MM.1S (cell line): ENCODE measurements around the gene CES4A.
"Not testable (repeated sequence)": the region's sequence is repeated elsewhere in the genome, so short reads cannot be mapped to it uniquely, and the experiment has no call there.

ENCODE experiments used
- DNase-seq: peaks from one replicate; pipeline ENCODE4 v3.0.0-alpha.2; 2015
- H2AFZ ChIP-seq: fragments of 300-600 bp; sonication (generic); 2 replicates; pipeline ENCODE4 v1.6.0; 2016; ENCODE audit warnings: antibody characterized with exemption, low read length
- H3F3A ChIP-seq: fragments of 300-600 bp; sonication (generic); 2 replicates; pipeline ENCODE4 v1.6.1; 2016; ENCODE audit warnings: mild to moderate bottlenecking, antibody characterized with exemption, low read length, moderate library complexity, mixed read lengths; ENCODE audit not compliant: insufficient read depth
- H3K27ac ChIP-seq: fragments of 300-600 bp; sonication (generic); 2 replicates; pipeline ENCODE4 v1.5.1; 2016; ENCODE audit warnings: mild to moderate bottlenecking, low read length
- H3K27me3 ChIP-seq: fragments of 300-600 bp; sonication (generic); replicated peaks from 2 replicates; pipeline ENCODE4 v1.6.0; 2016; ENCODE audit warnings: low read length; ENCODE audit not compliant: insufficient read depth
- H3K36me3 ChIP-seq: fragments of 300-600 bp; sonication (generic); replicated peaks from 2 replicates; pipeline ENCODE4 v1.6.1; 2016; ENCODE audit warnings: mild to moderate bottlenecking, low read length, mixed read lengths; ENCODE audit not compliant: insufficient read depth
- H3K4me1 ChIP-seq: fragments of 300-600 bp; sonication (generic); 2 replicates; pipeline ENCODE4 v1.6.1; 2016; ENCODE audit warnings: low read length, mixed read lengths
- H3K4me2 ChIP-seq: fragments of 300-600 bp; sonication (generic); 2 replicates; pipeline ENCODE4 v1.6.0; 2016; ENCODE audit warnings: low read depth, low read length
- H3K4me3 ChIP-seq: fragments of 300-600 bp; sonication (generic); 2 replicates; pipeline ENCODE4 v1.5.1; 2016; ENCODE audit warnings: low read length, mixed read lengths
- H3K79me2 ChIP-seq: fragments of 300-600 bp; sonication (generic); 2 replicates; pipeline ENCODE4 v1.6.1; 2016; ENCODE audit warnings: mixed run types, low read length, mixed read lengths
- H3K9ac ChIP-seq: fragments of 300-600 bp; sonication (generic); 2 replicates; pipeline ENCODE4 v1.6.1; 2016; ENCODE audit warnings: low read length, mixed read lengths
- H3K9me2 ChIP-seq: fragments of 300-600 bp; sonication (generic); replicated peaks from 2 replicates; pipeline ENCODE4 v1.6.1; 2016; ENCODE audit warnings: mild to moderate bottlenecking, low read length, mixed read lengths; ENCODE audit not compliant: insufficient read depth
- H3K9me3 ChIP-seq: fragments of 300-600 bp; sonication (generic); replicated peaks from 2 replicates; pipeline ENCODE4 v1.6.1; 2016; ENCODE audit warnings: mild to moderate bottlenecking, low read length, mixed read lengths; ENCODE audit not compliant: insufficient read depth
- H4K20me1 ChIP-seq: fragments of 300-600 bp; sonication (generic); 2 replicates; pipeline ENCODE4 v1.6.1; 2016; ENCODE audit warnings: mild to moderate bottlenecking, low read length, moderate library complexity, mixed read lengths; ENCODE audit not compliant: insufficient read depth
- EZH2 ChIP-seq: fragments of 300-600 bp; sonication (generic); optimal IDR thresholded peaks from 2 replicates; pipeline ENCODE3; 2017; ENCODE audit warnings: low read depth, mild to moderate bottlenecking, antibody characterized with exemption, low read length, mixed read lengths
- EZH2phosphoT487 ChIP-seq: fragments of 300-600 bp; sonication (generic); IDR thresholded peaks from 2 replicates; pipeline ENCODE4 v1.6.1; 2018; ENCODE audit warnings: antibody characterized with exemption, low read length
- TF ChIP-seq, protein P1 (sequence below): fragments of 300-600 bp; sonication (generic); IDR thresholded peaks from 2 replicates; pipeline ENCODE4 v1.5.1; 2016; ENCODE audit warnings: antibody characterized with exemption, low read length, mixed read lengths

The CES4A gene

DNA sequence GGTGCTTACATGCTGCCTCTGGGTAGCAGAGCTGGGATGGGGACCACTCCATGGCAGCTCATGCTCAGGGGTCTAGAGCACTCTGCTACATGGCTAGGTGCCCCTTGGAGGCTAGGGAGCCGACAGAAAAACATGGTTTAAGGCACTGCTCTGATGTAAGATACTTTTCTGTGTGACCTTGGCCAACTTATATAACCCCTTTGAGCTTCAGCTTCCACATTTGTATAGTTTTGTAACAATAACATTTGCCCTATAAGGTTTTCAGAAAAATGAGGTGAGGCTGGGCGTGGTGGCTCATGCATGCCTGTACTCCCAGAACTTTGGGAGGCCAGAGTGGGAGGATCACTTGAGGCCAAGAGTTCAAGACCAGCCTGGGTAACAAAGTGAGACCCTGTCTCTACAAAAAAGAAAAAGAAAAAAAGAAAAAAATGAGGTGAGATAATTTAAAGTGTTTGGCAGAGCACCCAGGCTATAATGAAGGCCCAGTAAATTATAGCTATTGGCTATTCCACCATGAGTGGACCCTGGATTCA lies 3.2 kb downstream of the CES4A start:
- Histone ChIP-seq H3K9me2 (no peaks in the 10 kb centered on the region), H3K9ac (no peak overlapping the region), H4K20me1 (no peaks in the 10 kb centered on the region), H3K4me2 (no peak overlapping the region), H3F3A (no peaks in the 10 kb centered on the region), H2AFZ (no peak overlapping the region), H3K4me3 (no peak overlapping the region), H3K4me1 (no peaks in the 10 kb centered on the region), H3K79me2 (no peaks in the 10 kb centered on the region), H3K9me3 (no peaks in the 10 kb centered on the region), H3K27ac (no peak overlapping the region), H3K36me3 (no peaks in the 10 kb centered on the region), H3K27me3 (no peaks in the 10 kb centered on the region)
- no peak for DNase-seq
- TF ChIP-seq, protein P1, sequence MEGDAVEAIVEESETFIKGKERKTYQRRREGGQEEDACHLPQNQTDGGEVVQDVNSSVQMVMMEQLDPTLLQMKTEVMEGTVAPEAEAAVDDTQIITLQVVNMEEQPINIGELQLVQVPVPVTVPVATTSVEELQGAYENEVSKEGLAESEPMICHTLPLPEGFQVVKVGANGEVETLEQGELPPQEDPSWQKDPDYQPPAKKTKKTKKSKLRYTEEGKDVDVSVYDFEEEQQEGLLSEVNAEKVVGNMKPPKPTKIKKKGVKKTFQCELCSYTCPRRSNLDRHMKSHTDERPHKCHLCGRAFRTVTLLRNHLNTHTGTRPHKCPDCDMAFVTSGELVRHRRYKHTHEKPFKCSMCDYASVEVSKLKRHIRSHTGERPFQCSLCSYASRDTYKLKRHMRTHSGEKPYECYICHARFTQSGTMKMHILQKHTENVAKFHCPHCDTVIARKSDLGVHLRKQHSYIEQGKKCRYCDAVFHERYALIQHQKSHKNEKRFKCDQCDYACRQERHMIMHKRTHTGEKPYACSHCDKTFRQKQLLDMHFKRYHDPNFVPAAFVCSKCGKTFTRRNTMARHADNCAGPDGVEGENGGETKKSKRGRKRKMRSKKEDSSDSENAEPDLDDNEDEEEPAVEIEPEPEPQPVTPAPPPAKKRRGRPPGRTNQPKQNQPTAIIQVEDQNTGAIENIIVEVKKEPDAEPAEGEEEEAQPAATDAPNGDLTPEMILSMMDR: no peak
- TF ChIP-seq EZH2: no peak
- no peak for TF ChIP-seq EZH2phosphoT487

DNA sequence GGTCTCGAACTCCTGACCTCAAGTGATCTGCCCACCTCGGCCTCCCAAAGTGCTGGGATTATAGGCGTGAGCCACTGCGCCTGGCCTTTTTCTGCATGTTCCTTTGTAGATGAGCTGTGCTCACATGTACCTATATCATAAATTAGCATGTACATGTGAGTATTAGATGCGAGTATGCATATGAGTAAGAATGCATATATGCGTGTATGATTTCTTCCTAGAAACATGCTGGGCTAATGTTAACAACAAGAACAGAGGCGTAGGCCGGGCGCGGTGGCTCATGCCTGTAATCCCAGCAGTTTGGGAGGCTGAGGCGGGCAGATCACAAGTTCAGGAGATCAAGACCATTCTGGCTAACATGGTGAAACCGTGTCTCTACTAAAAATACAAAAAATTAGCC lies 5.2 kb downstream of the CES4A start:
- not testable (repeated sequence) for H3K4me2 ChIP-seq, H3K9me2 ChIP-seq, H3F3A ChIP-seq, H3K27ac ChIP-seq, H3K36me3 ChIP-seq, H3K4me1 ChIP-seq, H3K79me2 ChIP-seq, DNase-seq, H3K27me3 ChIP-seq, H2AFZ ChIP-seq, H3K4me3 ChIP-seq, H4K20me1 ChIP-seq, H3K9me3 ChIP-seq, H3K9ac ChIP-seq

DNA sequence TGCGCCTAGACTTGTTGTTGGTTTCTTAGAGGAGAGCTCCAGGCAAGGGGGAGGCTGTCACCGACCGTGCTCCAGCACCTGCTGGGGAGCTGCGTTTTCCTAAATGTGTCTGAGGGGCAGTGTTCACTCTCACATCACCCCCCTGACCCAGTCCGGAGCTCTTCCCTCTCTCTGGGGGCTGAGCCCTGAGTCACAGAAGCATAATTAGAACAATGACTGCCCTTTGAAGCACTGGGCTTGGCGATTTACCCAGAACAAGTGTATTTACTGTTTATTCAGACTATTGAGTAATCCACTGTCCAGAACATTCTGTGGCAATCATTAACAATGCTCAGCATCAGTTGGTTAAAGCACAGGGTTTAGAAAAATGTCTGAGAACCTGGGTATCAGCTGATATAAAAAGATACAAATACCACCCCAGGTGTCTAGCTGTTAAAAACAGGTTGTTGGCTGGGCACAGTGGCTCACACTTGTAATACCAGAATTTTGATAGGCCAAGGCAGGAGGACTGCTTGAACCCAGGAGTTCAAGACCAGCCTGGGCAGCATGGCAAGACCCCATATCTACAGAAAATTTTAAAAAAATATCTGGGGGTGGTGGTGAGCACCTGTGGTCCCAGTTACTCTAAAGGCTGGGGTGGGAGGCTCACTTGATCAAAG lies 8.1 kb downstream of the CES4A start:
- Histone ChIP-seq H3K4me1 (no peaks in the 10 kb centered on the region), H3K79me2 (no peaks in the 10 kb centered on the region), H3K9me2 (no peaks in the 10 kb centered on the region), H3K4me2 (no peak overlapping the region), H3K9ac (no peak overlapping the region), H3K27ac (no peak overlapping the region), H3K36me3 (no peaks in the 10 kb centered on the region), H3K27me3 (no peaks in the 10 kb centered on the region), H3F3A (no peaks in the 10 kb centered on the region), H3K9me3 (no peaks in the 10 kb centered on the region), H2AFZ (no peak overlapping the region), H4K20me1 (no peaks in the 10 kb centered on the region), H3K4me3 (no peak overlapping the region)
- no peak for DNase-seq
- no peak for TF ChIP-seq EZH2
- TF ChIP-seq EZH2phosphoT487: no peak
- TF ChIP-seq, protein P1: no peak

DNA sequence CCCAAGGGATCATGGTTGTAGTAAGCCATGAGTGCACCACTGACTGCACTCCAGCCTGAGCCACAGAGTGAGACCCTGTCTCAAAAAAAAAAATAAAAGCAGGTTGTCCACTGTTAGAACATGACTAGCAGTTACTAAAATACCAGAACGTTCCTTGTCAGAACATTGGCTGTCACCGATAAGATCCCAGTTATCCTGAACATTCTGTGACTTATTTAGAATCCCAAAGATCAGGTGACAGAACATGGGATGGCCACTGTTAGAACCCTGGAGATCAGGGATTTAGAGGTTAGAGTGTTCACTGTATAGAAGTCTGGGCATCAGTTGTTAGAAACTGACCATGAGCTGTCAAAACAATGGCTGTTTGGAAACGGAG lies 8.6 kb downstream of the CES4A start:
- no peaks in the 10 kb centered on the region for H3K79me2 ChIP-seq
- DNase-seq: no peak
- H3K9me2 ChIP-seq: no peaks in the 10 kb centered on the region
- no peaks in the 10 kb centered on the region for H3K27me3 ChIP-seq
- H3K36me3 ChIP-seq: no peaks in the 10 kb centered on the region
- no peaks in the 10 kb centered on the region for H3K9me3 ChIP-seq
- H4K20me1 ChIP-seq: no peaks in the 10 kb centered on the region
- TF ChIP-seq EZH2phosphoT487: no peak
- TF ChIP-seq, protein P1: no peak
- H3K9ac ChIP-seq: no peak overlapping the region
- no peaks in the 10 kb centered on the region for H3K4me1 ChIP-seq
- no peak overlapping the region for H3K4me2 ChIP-seq
- no peak overlapping the region for H2AFZ ChIP-seq
- H3K4me3 ChIP-seq: no peak overlapping the region
- no peaks in the 10 kb centered on the region for H3F3A ChIP-seq
- no peak overlapping the region for H3K27ac ChIP-seq
